GM18511 (cell line): Measurements from ENCODE around the gene GPR37L1.

Experiments used
- ATAC-seq: cut with Tn5 transposase; IDR thresholded peaks from one replicate; pipeline ENCODE4 v1.9.1; 2021; ENCODE audit warnings: mild to moderate bottlenecking, moderate library complexity; ENCODE audit not compliant: unreplicated experiment

Gene GPR37L1

GRCh38 chr1:202154148-202154765 is 31.5 kb downstream of the GPR37L1 start:
- no peak for ATAC-seq

GRCh38 chr1:202154766-202155477 is 32.2 kb downstream of the GPR37L1 start:
- ATAC-seq, result no peak

- no peak for ATAC-seq
These were observed 32.8 kb downstream of the GPR37L1 start for GRCh38 chr1:202155478-202156021.

- ATAC-seq, result no peak
These were observed 33.9 kb downstream of the GPR37L1 start for GRCh38 chr1:202156590-202156989.

- no peak for ATAC-seq
These were observed 35.2 kb downstream of the GPR37L1 start for GRCh38 chr1:202157945-202158344.

- ATAC-seq, result no peak
These were observed 36.3 kb downstream of the GPR37L1 start for GRCh38 chr1:202158810-202159533.

- ATAC-seq, result peak; percentile 35
These were observed 37.0 kb downstream of the GPR37L1 start for GRCh38 chr1:202159534-202160371.

GRCh38 chr1:202160377-202160940 is 37.7 kb downstream of the GPR37L1 start, which contains the start of gene PTPN7:
Gene PTPN7 (minus strand): TSS chr1:202160602. CDS start chr1:202159402, 1,200 bp downstream.
- peak; percentile 54 for ATAC-seq

GRCh38 chr1:202161151-202162046 is 38.7 kb downstream of the GPR37L1 start:
- no peak for ATAC-seq

- no peak for ATAC-seq
These were observed 39.3 kb downstream of the GPR37L1 start for GRCh38 chr1:202162047-202162417.

GRCh38 chr1:202162418-202163280 is 39.9 kb downstream of the GPR37L1 start:
- no peak for ATAC-seq

GRCh38 chr1:202163281-202164270 is 40.9 kb downstream of the GPR37L1 start:
- no peak for ATAC-seq

- ATAC-seq, result peak; percentile 65
These were observed 41.7 kb downstream of the GPR37L1 start for GRCh38 chr1:202164271-202165037.

- no peak for ATAC-seq
These were observed 42.7 kb downstream of the GPR37L1 start for GRCh38 chr1:202165267-202165941.

- ATAC-seq, result no peak
These were observed 43.5 kb downstream of the GPR37L1 start for GRCh38 chr1:202165942-202166843.
